Stimulated activated CD4-positive, alpha-beta T cell treated with anti-CD3 and anti-CD28 coated beads, TNF-alpha, amount 100 ng/mL, for 1 hour (primary cell): ENCODE results near the gene UQCC2.

Experiments
- DNase-seq, 3 donors: peaks; one replicate each; pipeline ENCODE4 v3.0.0-alpha.2; 2020; ENCODE audit warnings: low read depth in 3 of 3, low spot score in 1 of 3

Gene UQCC2

GRCh38 chr6:33725891-33726673 is 14.6 kb upstream of the UQCC2 start:
- no peak for DNase-seq

GRCh38 chr6:33725222-33725621 is 13.7 kb upstream of the UQCC2 start:
- no peak for DNase-seq

- no peak for DNase-seq
Measured at GRCh38 chr6:33724102-33725023, 12.9 kb upstream of the UQCC2 start.

- no peak for DNase-seq
Measured at GRCh38 chr6:33723371-33724085, 12.0 kb upstream of the UQCC2 start.

GRCh38 chr6:33722103-33722623 is 10.7 kb upstream of the UQCC2 start:
- no peak for DNase-seq

- DNase-seq, result no peak
Measured at GRCh38 chr6:33721508-33721907, 10.0 kb upstream of the UQCC2 start.

GRCh38 chr6:33720998-33721397 is 9.5 kb upstream of the UQCC2 start:
- DNase-seq, result no peak

- no peak for DNase-seq
Measured at GRCh38 chr6:33719326-33719987, 8.0 kb upstream of the UQCC2 start.

GRCh38 chr6:33718713-33719112 is 7.2 kb upstream of the UQCC2 start:
- DNase-seq, result no peak

- DNase-seq, result no peak
Measured at GRCh38 chr6:33717934-33718455, 6.5 kb upstream of the UQCC2 start.

GRCh38 chr6:33716890-33717632 is 5.6 kb upstream of the UQCC2 start:
- no peak for DNase-seq

- DNase-seq, result no peak
Measured at GRCh38 chr6:33716379-33716778, 4.9 kb upstream of the UQCC2 start.

GRCh38 chr6:33714385-33715040 is 3.0 kb upstream of the UQCC2 start:
- no peak for DNase-seq

GRCh38 chr6:33713786-33714185 is 2.3 kb upstream of the UQCC2 start:
- DNase-seq, result no peak

- no peak for DNase-seq
Measured at GRCh38 chr6:33712914-33713313, 1.4 kb upstream of the UQCC2 start.

- no peak for DNase-seq
Measured at GRCh38 chr6:33710296-33711121, 991 bp downstream of the UQCC2 start.

GRCh38 chr6:33709605-33710295 is 1.8 kb downstream of the UQCC2 start:
- no peak for DNase-seq
